T-helper 1 cell treated with Interleukin-12 subunit alpha and Interleukin-12 subunit beta and Interleukin-4 antibody, amounts not matched to agents 30 ng/mL and 1 ng/mL, for 36 hours (primary cell): Measurements from ENCODE around the gene BTN1A1. TPM values are rescaled to one million over a fixed set of nuclear protein-coding genes. Genes with fewer than 3 reads are reported as not detected.

Experiments
- intact Hi-C: fragments of 100-400 bp; cut with micrococcal nuclease; formaldehyde crosslinking; loops from one replicate; pipeline ENCODE4 v1.15.1; 2024
- total RNA-seq: library from RNA; stranded (reverse); gene quantifications from 2 replicates; pipeline ENCODE4 v1.2.3, GENCODE V29; 2022

The BTN1A1 gene
- total RNA-seq, 1 donor from 2014 or later: not detected

GRCh38 chr6:26556263-26557070 is 56.4 kb downstream of the BTN1A1 start:
- intact Hi-C loops: no loop called here

Other genes starting within 250 kb of the BTN1A1 start
- gene BTN3A2, start 135.1 kb upstream of the BTN1A1 start, total RNA-seq: 105 and 110 TPM in 2 replicates
- 33.4 and 34.4 TPM in 2 replicates for gene BTN2A2, start 117.2 kb upstream of the BTN1A1 start, total RNA-seq
- 100.0 and 101 TPM in 2 replicates for gene BTN3A1, start 98.0 kb upstream of the BTN1A1 start, total RNA-seq
- gene BTN3A3, start 59.8 kb upstream of the BTN1A1 start, total RNA-seq: 63.7 and 66.4 TPM in 2 replicates
- gene BTN2A1, start 42.3 kb upstream of the BTN1A1 start, total RNA-seq: 32.7 and 33.8 TPM in 2 replicates
- 84.5 and 94.7 TPM in 2 replicates for gene HMGN4, start 38.1 kb downstream of the BTN1A1 start, total RNA-seq
- gene ABT1, start 96.7 kb downstream of the BTN1A1 start, total RNA-seq: 29.0 and 30.3 TPM in 2 replicates
- gene ZNF322, start 159.4 kb downstream of the BTN1A1 start, total RNA-seq: 9.1 and 12.1 TPM in 2 replicates